Stimulated activated CD8-positive, alpha-beta memory T cell treated with anti-CD3 and anti-CD28 coated beads, Interleukin-2, amount 100 ng/mL, for 1 hour (primary cell): Measurements from ENCODE around the gene OVCH1.
"Not testable (repeated sequence)": the region's sequence is repeated elsewhere in the genome, so short reads cannot be mapped to it uniquely, and the experiment has no call there.

Experiments
- DNase-seq, 2 donors: peaks; one replicate each; pipeline ENCODE4 v3.0.0-alpha.2; 2020; ENCODE audit warnings: low read depth in 2 of 2

The OVCH1 gene

GRCh38 chr12:29505122-29505521, 7.6 kb upstream of the OVCH1 start:
- no peak for DNase-seq

GRCh38 chr12:29503283-29503682, 5.8 kb upstream of the OVCH1 start:
- DNase-seq: no peak

- no peak for DNase-seq
Observed at GRCh38 chr12:29499235-29499634, 1.7 kb upstream of the OVCH1 start.

DNA sequence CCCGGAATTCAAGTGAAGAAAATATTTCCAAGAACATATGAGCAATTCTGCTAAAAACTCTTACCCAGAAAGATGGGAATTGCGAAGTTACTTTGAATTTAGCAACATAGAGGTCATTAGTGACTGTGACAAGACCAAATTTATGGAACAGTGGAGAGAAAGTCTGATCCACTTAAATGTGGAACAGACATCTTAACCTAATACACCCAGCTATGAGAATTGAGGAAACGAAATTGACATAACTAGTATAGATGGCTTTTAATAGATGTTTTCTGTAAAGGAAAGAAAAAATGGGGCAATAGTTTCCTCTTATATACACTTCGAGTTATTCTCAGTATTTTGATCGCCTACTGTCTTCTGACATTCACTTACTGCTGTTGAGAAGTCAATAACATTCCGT, 4.6 kb downstream of the OVCH1 start:
- no peak for DNase-seq

DNA sequence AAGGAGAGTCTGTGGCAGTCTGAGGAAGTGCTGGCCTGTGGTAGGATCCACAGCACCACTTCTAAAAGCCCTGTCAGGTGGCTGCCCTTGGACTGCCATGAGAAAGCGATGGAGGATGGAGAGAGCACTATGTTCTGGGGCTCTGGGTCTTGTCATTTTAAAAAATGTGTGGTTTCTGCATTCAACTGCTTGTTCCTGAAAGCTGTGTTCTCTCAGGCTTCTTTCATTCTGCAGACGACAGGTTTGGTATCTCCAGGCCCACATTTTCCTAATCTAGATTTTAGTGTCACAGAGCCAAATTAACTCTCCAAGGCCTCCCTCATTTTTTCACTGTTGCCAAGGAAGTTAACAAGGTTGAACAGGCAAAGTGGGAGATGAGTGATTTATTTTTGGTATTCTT, 10.5 kb downstream of the OVCH1 start:
- no peak for DNase-seq

DNA sequence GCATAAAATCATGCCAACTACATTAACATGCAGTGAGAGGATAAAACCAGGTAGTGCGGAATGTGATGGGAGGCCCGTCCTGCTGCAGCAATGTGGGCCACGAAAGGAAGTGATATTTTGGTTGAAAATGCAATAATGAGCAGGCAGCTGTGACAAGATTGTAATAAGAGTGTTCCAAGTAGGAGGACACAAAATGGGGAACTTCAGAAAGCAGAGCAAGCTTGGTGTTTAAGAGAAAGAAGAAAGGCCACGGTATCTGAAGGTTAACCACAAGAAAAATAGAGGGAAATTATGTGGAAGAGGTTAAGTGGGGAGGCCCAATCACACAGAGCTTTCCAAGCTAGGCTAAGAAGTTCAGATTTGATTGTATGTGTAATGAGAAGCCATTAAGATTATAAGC, 34.3 kb downstream of the OVCH1 start:
- no peak for DNase-seq

DNA sequence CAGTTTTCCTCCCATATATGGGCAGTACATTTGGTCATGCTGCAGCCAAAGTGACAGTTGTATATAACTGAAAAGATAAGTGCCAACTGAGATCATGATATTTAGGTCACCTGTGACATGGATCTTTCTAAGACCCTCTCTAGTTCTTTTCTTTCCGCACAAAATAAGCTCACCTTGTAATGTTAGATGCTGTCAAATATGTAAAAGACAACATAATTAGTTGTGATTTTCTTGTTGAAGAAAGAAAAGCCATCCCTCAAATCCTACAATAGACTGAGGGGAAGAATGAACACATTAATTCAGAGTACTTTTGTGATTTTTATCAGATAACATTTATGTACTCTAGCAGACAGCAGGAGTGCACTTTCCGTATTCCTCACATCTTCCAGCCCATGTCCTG, 37.4 kb downstream of the OVCH1 start:
- no peak for DNase-seq

GRCh38 chr12:29455087-29455486, 42.4 kb downstream of the OVCH1 start:
- no peak for DNase-seq

- no peak for DNase-seq
Observed at GRCh38 chr12:29451888-29452287, 45.6 kb downstream of the OVCH1 start.

GRCh38 chr12:29448157-29448556, 49.3 kb downstream of the OVCH1 start:
- no peak for DNase-seq

- no peak for DNase-seq
Observed at GRCh38 chr12:29447285-29447975, 50.1 kb downstream of the OVCH1 start.

DNA sequence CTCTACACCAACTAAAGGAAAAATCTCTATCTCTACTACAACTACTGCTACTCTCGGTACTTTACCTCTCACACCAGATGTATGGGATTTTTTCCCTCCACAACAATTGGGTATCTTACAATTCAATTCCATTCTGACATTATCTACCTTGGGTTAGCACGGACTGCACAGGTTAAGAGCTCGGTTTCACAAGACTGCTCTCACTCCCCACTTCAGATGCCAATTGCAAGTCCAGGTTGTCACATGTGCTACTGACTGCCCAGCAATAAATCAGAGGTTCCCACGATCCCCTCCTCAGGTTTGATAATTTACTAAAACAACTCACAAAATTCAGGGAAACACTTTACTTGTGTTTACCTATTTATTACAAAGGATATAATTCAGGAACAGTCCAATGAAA, 58.0 kb downstream of the OVCH1 start:
- no peak for DNase-seq

DNA sequence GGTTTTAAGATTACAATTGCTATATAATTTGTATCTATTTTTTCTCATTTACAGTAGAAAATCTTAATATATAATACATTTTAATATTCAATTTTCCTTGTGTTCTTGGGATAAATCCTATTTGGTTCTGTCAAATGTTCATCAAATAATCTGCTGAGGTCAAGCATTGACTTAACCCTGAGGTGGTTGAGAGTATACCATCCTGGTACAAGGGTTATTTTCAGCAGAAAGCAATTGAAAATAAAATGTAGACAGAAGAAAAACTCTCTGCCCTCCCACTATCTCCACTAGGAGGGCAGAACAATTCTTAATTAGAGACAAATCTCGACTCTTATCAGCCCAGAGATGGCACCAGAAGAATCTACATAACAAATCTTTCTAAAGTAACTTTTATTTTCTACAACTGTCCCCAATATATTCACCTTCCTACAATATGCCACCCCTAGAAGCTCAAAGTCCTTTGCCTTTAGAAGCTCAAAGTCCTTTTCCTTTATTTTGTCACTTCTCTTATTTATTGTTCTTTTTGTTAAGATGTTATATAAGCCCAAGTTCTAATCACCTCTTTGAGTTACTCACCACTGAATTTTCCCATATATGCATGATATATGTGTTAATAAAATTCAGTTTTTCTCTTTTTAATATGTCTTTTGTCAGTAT, 58.6 kb downstream of the OVCH1 start:
- no peak for DNase-seq

GRCh38 chr12:29437575-29437974, 59.9 kb downstream of the OVCH1 start:
- no peak for DNase-seq

DNA sequence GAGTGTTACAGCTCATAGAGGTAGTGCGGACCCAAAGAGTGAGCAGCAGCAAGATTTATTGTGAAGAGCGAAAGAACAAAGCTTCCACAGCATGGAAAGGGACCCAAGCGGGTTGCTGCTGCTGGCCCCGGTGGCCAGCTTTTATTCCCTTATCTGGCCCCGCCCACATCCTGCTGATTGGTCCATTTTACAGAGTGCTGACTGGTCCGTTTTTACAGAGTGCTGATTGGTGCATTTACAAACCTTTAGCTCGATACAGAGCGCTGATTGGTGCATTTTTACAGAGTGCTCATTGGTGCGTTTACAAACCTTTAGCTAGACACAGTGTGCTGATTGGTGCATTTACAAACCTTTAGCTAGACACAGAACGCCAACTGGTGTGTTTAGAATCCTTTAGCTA, 60.7 kb downstream of the OVCH1 start:
- not testable (repeated sequence) for DNase-seq

DNA sequence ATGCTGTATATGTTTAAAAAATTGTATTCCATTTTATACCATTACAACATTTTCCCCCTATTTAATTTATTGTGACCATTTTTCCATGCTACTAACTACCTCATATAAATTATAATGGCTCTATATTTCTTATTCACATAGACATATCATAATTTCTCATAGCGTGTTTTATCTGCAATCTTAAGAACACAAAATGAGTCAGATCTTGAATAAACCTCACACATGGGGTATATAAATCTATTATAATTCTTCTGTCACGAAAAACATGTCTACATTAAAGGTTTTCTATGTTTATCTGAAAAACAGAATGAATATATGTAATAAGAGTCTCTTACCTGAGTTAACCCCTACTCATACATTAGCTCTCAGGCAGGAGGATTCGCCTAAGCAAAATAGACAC, 66.0 kb downstream of the OVCH1 start:
- no peak for DNase-seq

DNA sequence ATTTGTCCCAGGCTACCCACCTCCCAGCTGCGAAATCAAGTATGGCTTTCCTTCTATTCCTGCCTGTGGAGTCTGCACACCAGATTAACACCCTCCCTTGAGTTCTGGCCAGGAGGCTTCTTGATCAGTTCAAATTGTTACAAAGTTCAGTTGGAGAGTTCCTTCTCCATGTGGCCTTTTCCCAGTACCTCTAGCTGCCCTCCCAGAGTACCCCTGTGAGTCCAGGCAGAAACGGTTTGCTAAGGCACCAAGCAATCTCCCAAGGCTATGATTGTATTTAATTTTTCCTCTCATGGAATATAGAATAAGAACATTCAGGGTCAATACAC, 66.8 kb downstream of the OVCH1 start:
- no peak for DNase-seq

- no peak for DNase-seq
Observed at GRCh38 chr12:29429999-29430715, 67.3 kb downstream of the OVCH1 start.

GRCh38 chr12:29428633-29429032, 68.9 kb downstream of the OVCH1 start:
- DNase-seq: no peak

- no peak for DNase-seq
Observed at GRCh38 chr12:29427964-29428363, 69.5 kb downstream of the OVCH1 start.

- no peak for DNase-seq
Observed at GRCh38 chr12:29426498-29426897, 71.0 kb downstream of the OVCH1 start.

DNA sequence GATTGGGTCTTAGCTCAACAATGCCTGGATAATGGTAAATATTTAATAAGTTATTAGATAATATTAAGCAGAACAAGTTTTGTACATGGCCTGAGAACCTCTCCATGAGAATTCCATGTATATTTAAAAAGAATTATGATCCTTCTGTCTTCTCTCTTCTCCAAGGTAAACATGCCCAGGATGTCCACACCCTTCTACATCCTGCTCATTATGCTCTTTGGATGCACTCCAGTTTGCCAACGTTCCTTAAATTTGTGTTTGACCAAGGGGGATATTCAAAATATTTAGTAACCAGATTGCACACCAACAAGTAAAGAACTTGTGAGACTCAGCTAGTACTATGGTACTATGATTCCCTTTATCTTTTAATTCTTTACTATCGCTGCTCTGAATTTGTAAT, 71.8 kb downstream of the OVCH1 start:
- DNase-seq: no peak

- no peak for DNase-seq
Observed at GRCh38 chr12:29416748-29417147, 80.7 kb downstream of the OVCH1 start.
